ENCODE data around the gene DAPK2. TPM values are rescaled to one million over a fixed set of nuclear protein-coding genes. Genes with fewer than 3 reads are reported as not detected.

DAPK2 gene
- total and polyA plus RNA-seq, 2 of the 13 experiments (the other 11 are each of a cell fraction or from before 2014, with no cell fraction given): 0.33 to 0.63 TPM

GRCh38 chr15:64022571-64022970 is 23.7 kb downstream of the DAPK2 start:
- DNase-seq (ENCODE audit: low spot score) (no peak), FAIRE-seq (no peak), ATAC-seq (no peak)
- in situ Hi-C loops (cut with HindIII; ENCODE audit: extremely low pct_ligation_motif_present, low pct_unique_long_range_greater_than_20kb) (no loop called here), intact Hi-C loops (cut with micrococcal nuclease; ENCODE audit: unreplicated experiment) (no loop called here)
- Histone ChIP-seq H3K27me3 (ENCODE audit: control insufficient read depth in 1 of 2, insufficient read depth in 2 of 2, low read length in 2 of 2) (peaks cover 0 to 1% of the 10 kb centered on the region in 2 experiments; a peak in 2 of 5 replicates), H3K9me3 (ENCODE audit: low read length) (peaks cover 8% of the 10 kb centered on the region; the same call in 1 of the 2 replicates), H3K4me3 (replicated peaks in 1 of 3; ENCODE audit: insufficient read depth in 1 of 3, low read depth in 2 of 3, low read length in 3 of 3) (no peak overlapping the region), H4K20me1 (ENCODE audit: insufficient read depth, low read length) (no peaks in the 10 kb centered on the region), H3K27ac (ENCODE audit: extremely low read length, insufficient read depth, low read length) (no peak overlapping the region), H3K36me3 (replicated peaks in 1 of 2; ENCODE audit: control insufficient read depth in 1 of 2, insufficient read depth in 2 of 2, low read length in 2 of 2) (no peaks in the 10 kb centered on the region), H3K4me1 (ENCODE audit: insufficient read depth, low read length) (peaks cover 30% of the 10 kb centered on the region), H2AFZ (ENCODE audit: low read length) (no peak overlapping the region), H3K9ac (ENCODE audit: insufficient read depth, low read depth, low read length) (no peak overlapping the region), H3K4me2 (ENCODE audit: low read depth, low read length) (no peak overlapping the region), H3K79me2 (ENCODE audit: insufficient read depth, low read length) (no peaks in the 10 kb centered on the region)
- TF ChIP-seq MEF2D (CRISPR knock-in tag; IDR thresholded peaks at IDR 0.05) (no peak), ZNF816 (CRISPR knock-in tag; IDR thresholded peaks at IDR 0.05; ENCODE audit: borderline replicate concordance) (no peak)
- no TSS peak for BruUV-seq (replicated peaks)
- 82% methylated on average over 6 of the region's 6 CpGs for WGBS (ENCODE audit: low lambda C conversion rate)
- ChIA-PET CTCF (ENCODE audit: low intra/inter-chr PET ratio, low total read pairs) (no interaction called here), POLR2A (no interaction called here)

- H3K4me1 ChIP-seq (ENCODE audit: insufficient read depth, low read length): peaks cover 43% of the 10 kb centered on the region
- FAIRE-seq (no peak), ATAC-seq (peak; percentile 49), DNase-seq (ENCODE audit: low spot score) (peak; percentile 64)
- H3K4me2 ChIP-seq (ENCODE audit: low read depth, low read length): peak overlapping the region; percentile 13; the same call in 1 of the 2 replicates
- no peaks in the 10 kb centered on the region; a peak in 1 of 5 replicates for H3K27me3 ChIP-seq (ENCODE audit: control insufficient read depth in 1 of 2, insufficient read depth in 2 of 2, low read length in 2 of 2)
- 0% methylated on average over 2 of the region's 2 CpGs for WGBS (ENCODE audit: low lambda C conversion rate)
- no peaks in the 10 kb centered on the region for H4K20me1 ChIP-seq (ENCODE audit: insufficient read depth, low read length)
- H3K9ac ChIP-seq (ENCODE audit: insufficient read depth, low read depth, low read length): no peak overlapping the region
- no peak overlapping the region for H3K27ac ChIP-seq (ENCODE audit: extremely low read length, insufficient read depth, low read length)
- BruUV-seq (replicated peaks): no TSS peak
- no peaks in the 10 kb centered on the region for H3K79me2 ChIP-seq (ENCODE audit: insufficient read depth, low read length)
- POLR2A ChIA-PET: no interaction called here
- in situ Hi-C loops (cut with HindIII; ENCODE audit: extremely low pct_ligation_motif_present, low pct_unique_long_range_greater_than_20kb) (no loop called here), intact Hi-C loops (cut with micrococcal nuclease; ENCODE audit: unreplicated experiment) (no loop called here)
- no peaks in the 10 kb centered on the region for H3K36me3 ChIP-seq (replicated peaks in 1 of 2; ENCODE audit: control insufficient read depth in 1 of 2, insufficient read depth in 2 of 2, low read length in 2 of 2)
- H3K4me3 ChIP-seq (replicated peaks in 1 of 3; ENCODE audit: insufficient read depth in 1 of 3, low read depth in 2 of 3, low read length in 3 of 3): no peak overlapping the region
- no peak overlapping the region for H2AFZ ChIP-seq (ENCODE audit: low read length)
- H3K9me3 ChIP-seq (ENCODE audit: low read length): peaks cover 8% of the 10 kb centered on the region; the same call in 1 of the 2 replicates
- CTCF ChIA-PET (ENCODE audit: low intra/inter-chr PET ratio, low total read pairs): no interaction called here
- no peak for TF ChIP-seq ZNF567 (CRISPR knock-in tag; IDR thresholded peaks at IDR 0.05; ENCODE audit: borderline replicate concordance)
- no peak for TF ChIP-seq RELA (CRISPR knock-in tag; IDR thresholded peaks at IDR 0.05)
- TF ChIP-seq KDM5B (CRISPR knock-in tag; IDR thresholded peaks at IDR 0.05; ENCODE audit: borderline replicate concordance): no peak
- no peak for TF ChIP-seq ZNF354B (CRISPR knock-in tag; IDR thresholded peaks at IDR 0.05)
- no peak for TF ChIP-seq NRL (CRISPR knock-in tag; IDR thresholded peaks at IDR 0.05; ENCODE audit: borderline replicate concordance)
- no peak for TF ChIP-seq TRAFD1 (CRISPR knock-in tag; IDR thresholded peaks at IDR 0.05; ENCODE audit: borderline replicate concordance)
- no peak for TF ChIP-seq ZNF205 (CRISPR knock-in tag; IDR thresholded peaks at IDR 0.05)
- TF ChIP-seq RBM22 (optimal IDR thresholded peaks at IDR 0.05; ENCODE audit: low read length): no peak
- TF ChIP-seq IRX3 (CRISPR knock-in tag; IDR thresholded peaks at IDR 0.05; ENCODE audit: borderline replicate concordance, low read depth): no peak
- no peak for TF ChIP-seq NFE2L2 (IDR thresholded peaks at IDR 0.05; ENCODE audit: low read length)
These were observed 26.5 kb downstream of the DAPK2 start for GRCh38 chr15:64019764-64020163.

Data from HepG2 (cell line).